GM19324 (cell line): ENCODE measurements around the gene MCRIP1.
A peak's percentile ranks its signal among the peaks of the same experiment; 100 is the strongest.

ENCODE experiments used
- ATAC-seq: cut with Tn5 transposase; IDR thresholded peaks from one replicate; pipeline ENCODE4 v1.9.1; 2021; ENCODE audit warnings: mild to moderate bottlenecking, moderate library complexity; ENCODE audit not compliant: unreplicated experiment, low FRiP score

MCRIP1 gene

DNA sequence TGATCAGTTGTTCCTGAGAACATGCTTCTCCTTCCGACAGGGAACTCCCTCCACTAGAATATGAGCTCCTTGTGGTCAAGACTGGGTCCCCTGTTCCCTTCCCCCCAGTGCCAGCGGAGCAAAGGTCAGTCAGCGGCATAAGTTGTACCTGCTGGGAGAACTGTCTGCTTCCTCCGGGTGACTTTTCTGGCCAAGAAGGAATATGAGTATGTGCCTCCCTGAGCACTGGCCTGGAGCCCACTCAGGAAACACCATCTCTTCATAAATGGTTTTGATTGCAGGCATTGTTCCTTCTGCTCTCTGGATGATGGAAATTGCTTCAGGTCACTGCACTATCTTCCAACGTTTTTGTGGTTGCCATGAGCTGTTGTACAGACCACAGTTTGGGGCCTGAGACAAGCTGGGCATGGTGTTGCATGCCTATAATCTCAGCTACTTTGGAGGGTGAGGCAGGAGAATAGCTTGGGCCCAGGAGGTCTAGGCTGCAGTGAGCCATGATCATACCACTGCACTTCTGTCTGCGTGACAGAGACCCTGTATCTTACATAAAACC, 30.1 kb upstream of the MCRIP1 start:
- ATAC-seq = no peak

DNA sequence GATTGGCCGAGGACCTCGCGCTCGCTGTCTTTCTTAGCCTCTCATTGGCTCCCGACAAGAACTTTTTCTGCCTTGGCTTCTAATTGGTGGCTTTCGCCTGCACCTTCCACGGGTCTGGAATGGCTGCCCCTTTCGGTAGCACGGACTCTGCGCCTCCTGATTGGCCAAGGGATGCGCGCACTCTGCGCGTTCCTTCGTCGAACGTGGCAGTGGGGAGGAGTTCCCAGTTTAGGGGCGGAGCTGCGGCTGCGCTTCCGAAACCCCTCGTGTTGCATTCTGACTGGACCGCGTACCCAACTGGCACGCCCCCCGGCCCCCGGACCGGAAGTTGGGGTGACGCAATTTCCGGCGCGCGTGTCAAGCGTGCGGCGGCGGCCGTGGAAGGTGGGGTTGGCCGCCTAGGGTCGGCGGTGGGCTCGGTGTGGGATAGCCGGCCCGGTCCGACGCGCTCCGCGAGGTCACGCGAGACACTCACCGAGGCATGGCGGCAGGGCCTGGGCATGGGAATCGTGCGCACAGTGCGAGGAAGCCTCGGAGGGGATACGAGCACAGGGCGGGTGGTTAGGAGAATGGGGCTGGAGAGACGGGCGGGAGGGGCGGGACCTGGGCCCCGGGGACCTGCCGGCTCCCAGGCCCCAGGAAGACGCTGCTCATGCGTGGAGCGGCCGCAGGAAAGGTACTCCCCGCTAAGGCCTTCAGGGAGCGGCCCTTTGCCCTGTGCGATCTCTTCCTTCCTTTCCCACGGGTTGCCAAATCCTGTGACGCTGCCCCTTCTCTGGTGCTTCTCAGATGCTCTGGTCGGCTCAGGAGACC, 27.9 kb upstream of the MCRIP1 start:
- ATAC-seq = peak; percentile 84

DNA sequence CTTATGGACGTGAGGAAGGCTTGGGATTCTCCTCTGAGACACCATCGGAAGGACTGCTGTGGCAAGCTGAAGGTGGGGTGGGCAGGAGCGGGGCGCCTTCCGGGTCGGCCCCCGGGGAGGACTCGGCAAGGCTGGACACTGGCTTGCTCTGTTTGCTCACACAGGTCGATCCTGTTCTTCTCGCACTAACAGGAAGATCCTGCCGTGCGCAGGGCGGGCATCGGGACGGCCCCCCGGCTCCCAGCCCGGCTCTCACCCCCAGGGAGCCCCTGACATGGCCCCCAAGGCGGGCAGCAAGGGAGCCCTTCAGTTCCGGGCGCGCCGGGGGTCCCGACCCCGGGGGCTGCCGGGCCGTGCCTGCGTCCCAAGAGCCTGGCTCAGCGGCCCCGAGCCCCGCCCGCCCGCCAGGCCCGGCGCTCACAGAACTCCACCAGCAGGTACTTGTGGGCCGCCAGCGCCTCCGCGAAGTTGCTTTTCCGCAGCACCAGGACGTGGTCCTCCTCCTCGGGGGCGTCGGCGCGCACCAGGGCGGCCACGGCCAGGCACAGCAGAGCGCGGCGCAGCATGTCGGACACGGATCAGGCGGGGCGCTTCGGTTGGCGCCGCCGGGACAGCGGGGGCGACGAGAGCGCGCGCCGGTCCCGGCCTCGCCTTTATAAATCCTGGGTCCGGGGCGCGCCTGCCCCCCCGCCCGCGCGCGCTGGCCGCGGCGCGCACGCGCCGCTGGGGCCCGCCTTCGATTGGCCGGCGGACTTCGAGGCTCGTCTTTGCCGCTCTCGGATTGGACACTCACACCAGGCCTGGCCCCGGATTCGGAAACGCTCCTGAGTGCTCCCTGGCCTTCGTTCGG, 27.0 kb upstream of the MCRIP1 start, which contains the start of gene P4HB:
P4HB (minus strand) TSS at position 630 of the 850 bp plus-strand sequence; CDS start at position 566, 64 bp downstream.
- ATAC-seq = peak; percentile 86

DNA sequence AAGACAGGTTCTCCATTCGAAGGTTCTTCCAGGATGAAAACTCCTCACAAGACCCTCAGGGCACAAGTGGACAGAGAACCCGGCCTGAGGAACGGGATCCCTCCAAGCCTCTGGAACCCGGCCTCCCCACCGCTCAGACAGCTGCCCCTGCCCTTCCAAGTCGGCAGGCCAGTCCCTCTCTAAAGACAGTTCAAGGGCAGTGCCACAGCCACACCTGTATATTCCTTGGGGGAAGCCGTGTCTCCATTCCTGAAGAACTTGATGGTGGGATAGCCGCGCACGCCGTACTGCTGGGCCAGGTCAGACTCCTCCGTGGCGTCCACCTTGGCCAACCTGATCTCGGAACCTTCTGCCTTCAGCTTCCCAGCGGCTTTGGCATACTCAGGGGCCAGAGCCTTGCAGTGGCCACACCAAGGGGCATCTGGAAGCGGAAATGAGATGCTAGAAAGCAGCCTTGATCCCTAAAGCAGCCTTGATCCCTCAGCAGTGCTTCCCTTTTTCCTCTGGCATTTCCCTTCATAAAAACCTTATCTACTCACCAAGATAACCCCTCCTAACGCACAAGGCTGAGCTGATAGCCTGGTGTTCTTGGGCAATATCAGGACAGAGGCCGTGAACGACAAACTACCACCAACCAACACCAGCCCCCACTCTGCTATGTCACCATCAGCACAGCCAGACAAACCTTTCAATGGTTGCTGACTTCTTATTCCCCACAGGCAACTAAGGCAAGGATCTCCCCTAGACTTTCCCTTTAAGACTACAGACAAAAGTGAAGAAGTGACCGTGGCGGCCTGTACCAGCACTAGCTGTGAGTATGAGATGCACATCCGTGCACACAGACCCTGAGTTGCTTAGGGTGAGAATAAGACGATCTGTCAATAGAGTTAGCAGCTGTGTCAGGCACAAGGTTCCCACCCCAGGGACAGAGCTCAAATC, 26.1 kb upstream of the MCRIP1 start:
- no peak for ATAC-seq

DNA sequence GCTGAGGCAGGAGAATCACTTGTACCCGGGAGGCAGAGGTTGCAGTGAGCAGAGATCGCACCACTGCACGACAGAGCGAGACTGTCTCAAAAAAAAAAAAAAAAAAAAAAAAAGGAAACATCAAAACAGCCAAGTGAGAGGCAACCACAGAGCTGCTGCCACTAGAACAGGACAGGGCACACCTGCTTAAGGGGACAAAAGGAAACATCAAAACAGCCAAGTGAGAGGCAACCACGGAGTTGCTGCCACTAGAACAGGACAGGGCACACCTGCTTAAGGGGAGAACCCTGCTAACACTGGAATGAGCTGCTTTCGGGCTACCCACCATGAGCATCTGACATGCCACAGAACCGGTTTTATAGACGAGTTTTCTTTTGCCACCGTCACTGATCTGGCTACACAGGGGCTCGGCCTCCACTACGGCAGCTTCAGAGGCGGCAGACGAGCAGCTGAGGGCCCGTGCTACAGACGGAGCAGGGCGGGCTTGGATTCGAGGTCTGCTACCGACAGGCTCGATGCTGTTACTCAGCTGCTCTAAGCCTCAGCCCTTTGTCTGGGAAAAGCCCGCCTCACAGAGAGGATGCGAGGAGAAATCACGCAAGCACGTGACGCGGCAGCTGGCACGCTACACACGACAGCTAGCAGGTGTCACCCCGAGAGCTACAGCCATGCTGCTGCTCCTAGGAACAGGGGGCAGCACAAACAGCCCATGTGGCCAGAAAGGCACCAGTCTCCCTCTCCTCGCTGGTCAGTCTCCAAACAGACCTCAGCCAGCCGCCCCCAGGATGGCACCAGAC, 25.3 kb upstream of the MCRIP1 start:
- ATAC-seq = no peak

DNA sequence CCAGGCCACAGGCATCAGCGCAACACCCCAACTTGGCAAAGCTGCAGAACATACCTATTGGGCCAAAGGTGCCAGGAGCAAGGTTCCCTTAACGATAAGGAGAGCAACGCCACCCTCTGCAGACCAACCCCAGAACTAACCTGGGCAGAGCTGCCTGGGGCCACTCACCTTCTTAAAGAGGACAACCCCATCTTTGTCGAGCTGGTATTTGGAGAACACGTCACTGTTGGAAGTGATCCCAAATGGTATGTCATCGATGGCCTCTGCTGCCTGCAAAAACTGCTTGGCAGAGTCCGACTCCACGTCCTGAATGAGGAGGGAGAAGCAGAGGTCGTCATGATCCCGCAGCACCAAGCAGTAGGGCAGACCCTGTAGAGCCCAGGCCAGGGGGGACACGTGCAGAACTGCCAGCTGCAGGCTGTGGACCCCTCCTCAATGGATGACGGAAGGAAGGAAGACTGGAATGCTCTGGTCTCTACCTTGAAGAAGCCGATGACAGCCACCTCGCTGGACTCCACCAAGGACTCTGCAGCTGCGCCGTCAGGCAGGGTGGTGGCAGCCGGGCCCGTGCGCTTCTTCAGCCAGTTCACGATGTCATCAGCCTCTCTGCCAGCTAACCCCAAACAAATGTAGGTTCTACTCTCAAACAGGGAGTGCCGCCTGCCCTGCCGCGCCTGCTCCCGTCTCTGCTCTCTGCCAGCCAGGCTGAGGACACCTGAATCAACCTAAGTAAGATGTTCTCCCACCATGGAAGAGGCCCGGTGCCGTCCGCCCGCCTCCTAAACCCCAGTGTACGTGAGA, 22.1 kb upstream of the MCRIP1 start:
- no peak for ATAC-seq

DNA sequence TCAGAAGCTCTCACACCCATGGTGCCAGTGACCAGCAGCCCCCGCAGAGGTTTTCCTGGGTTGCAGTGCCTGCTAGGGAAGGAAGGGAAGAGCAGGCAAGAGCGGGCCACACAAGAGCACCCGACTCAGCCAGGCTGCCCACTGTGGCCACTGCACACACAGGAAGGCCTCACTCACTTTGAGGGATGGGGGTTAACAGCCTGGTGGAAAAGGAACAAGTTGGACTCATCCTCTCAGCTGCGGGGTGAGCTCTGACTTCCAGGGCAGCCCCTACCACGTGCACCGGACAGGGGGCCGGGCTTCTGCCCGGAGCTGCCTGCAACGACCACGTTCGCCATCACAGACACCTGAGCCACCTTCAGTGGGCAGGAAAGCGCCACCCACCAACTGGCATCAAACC, 19.1 kb upstream of the MCRIP1 start:
- ATAC-seq = no peak

DNA sequence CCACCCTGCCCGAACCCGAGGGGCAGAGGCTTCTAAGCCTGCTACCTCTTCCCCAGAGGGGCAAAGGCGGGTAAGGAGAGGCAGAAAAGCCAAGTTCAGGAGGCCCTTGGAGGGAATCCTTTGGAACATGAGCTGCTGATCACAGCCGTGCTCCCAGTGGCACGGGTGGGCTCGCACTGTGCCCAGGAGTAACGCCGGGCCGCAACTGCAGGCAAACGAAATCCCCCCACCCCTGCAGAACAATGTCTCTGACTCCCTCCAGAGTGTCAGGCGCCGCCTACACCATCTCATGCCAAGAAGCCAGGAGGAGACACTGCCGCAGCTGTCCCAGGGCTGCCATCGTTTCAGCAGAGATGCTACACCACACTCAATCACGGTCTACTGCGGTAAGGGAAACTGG, 18.3 kb upstream of the MCRIP1 start:
- no peak for ATAC-seq

DNA sequence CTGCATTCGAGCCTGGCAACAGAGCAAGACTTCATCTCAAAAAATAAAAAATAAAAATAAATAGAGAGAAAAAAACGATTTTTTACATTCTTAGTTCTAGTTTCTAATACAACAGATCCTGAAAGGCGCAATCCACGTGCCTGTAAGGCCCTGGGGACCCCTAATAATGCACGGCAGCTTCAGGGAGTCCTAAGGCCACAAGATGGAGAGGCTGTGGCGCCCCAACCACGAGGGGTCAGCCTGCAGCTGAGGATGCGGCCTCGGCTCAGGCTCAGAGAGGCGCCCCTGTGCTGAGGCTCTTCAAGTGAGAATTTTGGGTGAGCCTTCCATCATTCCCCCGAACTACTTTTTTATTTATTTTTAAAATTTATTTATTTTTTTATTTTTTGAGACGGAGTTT, 16.4 kb upstream of the MCRIP1 start:
- ATAC-seq = no peak

DNA sequence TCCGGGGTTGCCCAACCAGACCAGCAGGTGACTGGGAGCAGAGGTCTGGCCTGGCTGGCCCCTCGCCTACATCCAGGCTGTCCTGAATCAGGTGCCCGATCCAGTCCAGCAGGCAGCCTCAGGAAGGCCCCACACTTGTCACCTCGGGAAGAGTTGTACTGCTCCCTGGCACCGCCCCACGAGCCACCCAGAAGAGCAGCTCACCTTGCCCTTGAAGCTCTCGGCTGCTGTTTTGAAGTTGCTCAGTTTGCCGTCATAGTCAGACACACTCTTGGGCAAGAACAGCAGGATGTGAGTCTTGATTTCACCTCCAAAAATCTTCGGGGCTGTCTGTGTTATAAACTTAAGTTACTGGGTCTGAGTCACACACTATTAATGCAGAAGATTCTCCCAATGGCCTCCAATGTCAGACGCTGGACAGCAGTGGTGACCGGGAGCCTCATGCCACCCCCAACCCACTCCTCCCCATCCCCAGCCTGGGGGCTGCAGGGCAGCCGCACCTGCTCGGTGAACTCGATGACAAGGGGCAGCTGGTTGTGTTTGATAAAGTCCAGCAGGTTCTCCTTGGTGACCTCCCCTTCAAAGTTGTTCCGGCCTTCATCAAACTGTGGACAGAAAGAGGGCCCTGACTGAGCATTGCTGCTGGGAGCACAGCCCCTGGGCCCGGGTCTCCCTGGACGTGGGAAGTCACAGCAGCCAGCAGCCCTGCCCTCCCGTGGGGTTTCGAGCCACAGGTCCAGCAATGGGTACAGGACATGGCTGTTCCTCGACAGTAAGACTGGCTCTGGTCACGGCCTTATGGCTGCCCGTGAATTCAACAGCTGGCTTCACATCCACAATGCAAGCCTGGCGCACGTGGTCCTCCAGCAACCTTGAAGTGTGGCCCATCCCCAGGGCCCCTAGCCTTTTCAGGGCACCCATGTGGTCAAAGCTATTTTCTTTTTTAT, 13.9 kb upstream of the MCRIP1 start:
- no peak for ATAC-seq

DNA sequence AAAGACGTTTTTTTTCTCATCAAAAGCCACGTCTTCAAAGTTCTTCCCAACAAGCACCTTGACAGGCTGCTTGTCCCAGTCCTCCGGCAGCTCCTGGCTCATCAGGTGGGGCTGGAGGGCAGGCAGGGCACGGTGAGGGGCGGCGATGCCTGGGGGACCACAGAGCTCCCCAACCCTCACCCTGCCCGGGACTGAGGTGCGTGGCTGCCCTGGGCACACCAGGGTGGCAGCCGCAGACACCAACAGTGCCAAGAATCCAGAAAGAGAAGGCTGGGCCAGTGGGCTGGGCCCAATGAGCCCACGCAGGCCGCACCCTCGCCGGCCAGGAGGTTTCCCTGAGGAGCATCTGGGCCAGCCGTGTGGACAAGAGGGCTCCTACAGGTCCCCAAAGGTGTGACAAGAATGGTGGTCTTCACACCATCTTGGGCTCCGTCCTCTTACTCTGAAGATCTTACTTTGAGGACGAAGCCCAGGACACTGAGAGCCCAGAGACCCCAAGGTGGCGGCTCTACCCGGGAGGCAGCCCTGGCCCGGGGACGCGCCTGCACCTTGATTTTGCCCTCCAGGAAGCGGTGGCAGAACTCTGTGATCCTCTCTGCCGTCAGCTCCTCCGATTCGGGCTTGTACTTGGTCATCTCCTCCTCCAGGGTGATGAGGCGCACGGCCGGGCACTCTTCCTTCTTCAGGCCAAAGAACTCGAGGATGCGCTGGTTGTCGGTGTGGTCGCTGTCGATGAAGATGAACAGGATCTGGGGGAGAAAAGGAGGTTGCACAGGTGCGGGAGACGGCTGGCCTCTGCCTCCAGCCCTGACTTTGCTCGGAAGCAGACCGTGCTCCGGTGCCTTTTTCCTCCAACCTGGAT, 13.0 kb upstream of the MCRIP1 start:
- no peak for ATAC-seq

DNA sequence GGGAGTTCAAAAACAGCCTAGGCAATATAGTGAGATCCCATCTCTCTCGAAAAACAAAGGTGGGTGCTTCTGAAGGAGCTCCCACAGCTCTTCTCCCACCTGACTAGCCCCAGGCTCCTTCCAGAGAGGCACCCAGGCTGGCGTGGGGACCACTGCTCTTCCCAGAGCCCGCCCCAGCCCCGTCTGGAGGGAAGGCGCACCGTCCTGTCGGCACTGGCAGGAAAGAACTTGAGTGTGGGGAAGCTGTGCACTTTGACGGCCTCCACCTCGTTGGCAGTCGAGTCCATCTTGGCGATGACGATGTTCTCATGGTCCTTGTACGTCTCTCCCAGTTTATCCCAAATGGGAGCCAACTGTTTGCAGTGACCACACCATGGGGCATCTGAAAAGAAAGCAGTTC, 12.3 kb upstream of the MCRIP1 start:
- ATAC-seq = no peak

DNA sequence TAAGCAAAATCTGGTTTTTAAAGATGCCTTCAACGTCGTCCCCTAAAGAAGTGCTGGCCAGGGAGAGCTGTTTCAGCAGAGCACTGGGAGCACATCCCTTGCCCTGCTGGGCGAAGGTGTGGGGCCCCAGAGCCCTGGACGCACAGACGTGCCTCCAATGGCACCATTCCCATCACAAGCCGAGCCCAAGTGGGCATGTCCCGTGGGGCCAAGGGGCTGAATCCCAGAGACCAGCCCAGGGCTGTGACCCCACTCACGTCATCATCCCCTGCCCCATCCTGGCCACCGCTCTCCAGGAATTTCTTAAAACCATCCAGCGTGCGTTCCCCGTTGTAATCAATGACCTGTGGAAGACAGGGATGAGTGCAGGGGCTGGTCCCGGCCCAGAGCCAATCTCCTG, 11.8 kb upstream of the MCRIP1 start:
- no peak for ATAC-seq

DNA sequence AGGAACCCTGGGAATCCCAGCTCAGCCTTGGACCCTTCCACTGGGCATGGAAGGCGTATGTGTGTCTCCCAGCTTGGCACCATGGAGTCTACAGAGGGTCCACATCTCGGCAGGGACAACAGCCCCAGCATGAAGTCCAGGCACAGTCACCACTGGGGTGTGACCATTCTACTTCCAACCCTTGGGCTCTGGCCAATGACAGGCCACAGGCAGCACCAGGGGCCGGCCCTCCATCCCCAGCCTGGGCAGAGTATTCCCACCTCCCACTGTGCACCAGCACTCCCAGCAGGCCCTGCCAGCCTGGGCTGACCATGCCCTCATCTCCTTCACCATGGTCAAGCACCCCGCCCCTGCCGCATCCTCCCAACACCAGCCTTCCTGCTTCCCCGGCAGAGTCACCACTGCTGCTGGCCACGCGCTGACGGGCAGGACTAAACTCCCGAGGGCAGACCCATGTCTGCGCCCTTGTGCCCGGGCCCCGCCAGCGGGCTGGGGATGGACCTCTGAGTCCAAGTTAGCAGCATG, 11.3 kb upstream of the MCRIP1 start:
- ATAC-seq = no peak

DNA sequence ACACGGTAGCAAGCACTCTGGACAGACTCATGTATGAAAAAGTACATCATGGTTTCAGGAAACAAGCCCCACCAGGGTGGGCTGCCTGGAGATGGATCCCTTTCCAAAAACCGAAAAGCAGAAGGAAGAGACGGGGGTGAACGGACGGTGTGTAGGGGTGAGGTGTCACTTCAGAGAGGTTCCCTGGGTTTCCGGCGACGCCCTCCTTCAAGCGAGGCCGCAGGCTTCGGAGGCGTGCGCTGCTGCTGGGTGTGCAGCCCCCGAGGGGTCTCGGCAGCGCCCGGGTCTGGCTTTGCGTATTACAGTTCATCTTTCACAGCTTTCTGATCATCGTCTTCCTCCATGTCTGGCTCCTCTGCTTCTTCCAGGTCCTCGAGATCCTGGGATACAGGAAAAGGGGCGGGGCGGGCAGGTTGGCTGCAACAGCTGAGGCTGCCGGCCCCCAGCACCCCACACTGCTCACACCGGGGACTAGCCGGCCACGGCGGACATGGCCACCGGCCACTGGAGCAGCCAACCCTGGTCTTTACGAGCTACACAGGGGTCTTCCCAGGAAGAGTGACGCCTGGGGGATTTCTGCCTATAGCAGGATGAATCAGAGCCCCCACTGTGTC, 10.7 kb upstream of the MCRIP1 start:
- ATAC-seq = no peak
